CD4-positive, alpha-beta T cell treated with Interleukin-17A for 4 hours (primary cell): ENCODE results near the gene VPS18.

ENCODE experiments used
- DNase-seq: peaks from one replicate; pipeline ENCODE4 v3.0.0-alpha.2; 2020; ENCODE audit warnings: mixed read lengths

The VPS18 gene

GRCh38 chr15:40869686-40870085, 24.6 kb upstream of the VPS18 start:
- DNase-seq, result no peak

GRCh38 chr15:40870716-40871115, 23.5 kb upstream of the VPS18 start:
- no peak for DNase-seq

GRCh38 chr15:40871749-40872617, 22.3 kb upstream of the VPS18 start:
- no peak for DNase-seq

GRCh38 chr15:40872791-40873693, 21.2 kb upstream of the VPS18 start:
- DNase-seq, result no peak

GRCh38 chr15:40873694-40874561, 20.3 kb upstream of the VPS18 start, which contains the start of gene RHOV:
RHOV (minus strand) TSS chr15:40874234; CDS start chr15:40874139, 95 bp downstream.
- DNase-seq, result peak; percentile 67

- no peak for DNase-seq
Observed at GRCh38 chr15:40875991-40876730, 18.1 kb upstream of the VPS18 start.

GRCh38 chr15:40877694-40878093, 16.6 kb upstream of the VPS18 start:
- DNase-seq, result no peak

GRCh38 chr15:40878785-40879184, 15.5 kb upstream of the VPS18 start:
- DNase-seq, result no peak

GRCh38 chr15:40879609-40880008, 14.6 kb upstream of the VPS18 start:
- no peak for DNase-seq

- DNase-seq, result no peak
Observed at GRCh38 chr15:40881351-40881750, 12.9 kb upstream of the VPS18 start.

GRCh38 chr15:40886586-40886985, 7.7 kb upstream of the VPS18 start:
- DNase-seq, result no peak

GRCh38 chr15:40889112-40889511, 5.1 kb upstream of the VPS18 start:
- no peak for DNase-seq

- DNase-seq, result no peak
Observed at GRCh38 chr15:40891138-40891537, 3.1 kb upstream of the VPS18 start.

- DNase-seq, result peak; percentile 40
Observed at GRCh38 chr15:40891810-40892446, 2.3 kb upstream of the VPS18 start.

- no peak for DNase-seq
Observed at GRCh38 chr15:40892447-40893012, 1.7 kb upstream of the VPS18 start.

GRCh38 chr15:40893019-40893670, 1.1 kb upstream of the VPS18 start:
- no peak for DNase-seq

- peak; percentile 61 for DNase-seq
Observed at GRCh38 chr15:40894681-40895448, 615 bp downstream of the VPS18 start.

- DNase-seq, result no peak
Observed at GRCh38 chr15:40899536-40900207, 5.4 kb downstream of the VPS18 start.
